B cell (primary cell): ENCODE measurements around the gene TMEM53. TPM values are rescaled to one million over a fixed set of nuclear protein-coding genes. Genes with fewer than 3 reads are reported as not detected.

ENCODE experiments used
- ATAC-seq: fragments of 200-7000 bp; cut with Tn5 transposase; one replicate; pipeline ENCODE4 v1.10.0; 2021; ENCODE audit warnings: low read depth, mild to moderate bottlenecking, moderate number of reproducible peaks, moderate library complexity
- CTCF ChIA-PET: fragments of 350-600 bp; sonication (Branson Sonifier 250); formaldehyde crosslinking; loops from one replicate; lab custom pipeline; 2021; ENCODE audit warnings: antibody characterized with exemption, inconsistent platforms; lab: Charles Lee
- POLR2A ChIA-PET: fragments of 350-600 bp; sonication (Branson Sonifier 250); formaldehyde crosslinking; loops from one replicate; lab custom pipeline; 2021; ENCODE audit warnings: antibody characterized with exemption; lab: Charles Lee
- DNase-seq: peaks from one replicate; pipeline ENCODE4 v3.0.0; 2013
- H2AFZ ChIP-seq: 2 replicates; pipeline ENCODE4 v1.6.1; 2012; ENCODE audit warnings: mild to moderate bottlenecking, low read depth, low read length; ENCODE audit not compliant: insufficient read depth, poor library complexity, severe bottlenecking
- H3K27ac ChIP-seq, 2 donors: 1 replicate in 1 of 2; 2 replicates in 1 of 2; pipeline ENCODE4 v1.5.1; 2012 to 2013; ENCODE audit warnings: low read length in 2 of 2, mild to moderate bottlenecking in 2 of 2, moderate library complexity in 1 of 2
- H3K27me3 ChIP-seq, 4 experiments: fragments of 200-600 bp in 1 of 4; sonication (generic) in 1 of 4; replicated peaks in 1 of 4; 1 replicate in 2 of 4; 2 replicates in 2 of 4; pipeline versions ENCODE4 v1.6.1 to v1.7.0; 2013 to 2016; ENCODE audit warnings: low read length in 3 of 4, mild to moderate bottlenecking in 2 of 4, mixed read lengths in 1 of 4, moderate library complexity in 1 of 4; ENCODE audit not compliant: insufficient read depth in 4 of 4, control insufficient read depth in 3 of 4; ENCODE audit errors: control extremely low read depth in 1 of 4
- H3K36me3 ChIP-seq, 2 experiments: replicated peaks in 1 of 2; 1 replicate in 1 of 2; 2 replicates in 1 of 2; pipeline versions ENCODE4 v1.6.1 to v1.7.1; 2013; ENCODE audit warnings: low read length in 1 of 2; ENCODE audit not compliant: insufficient read depth in 2 of 2, control insufficient read depth in 1 of 2; ENCODE audit errors: control extremely low read depth in 1 of 2, extremely low read depth in 1 of 2
- H3K4me1 ChIP-seq, 2 donors: fragments of 200-600 bp in 1 of 2; sonication (generic) in 1 of 2; 1 replicate in 1 of 2; 2 replicates in 1 of 2; pipeline versions ENCODE4 v1.5.1 to v1.6.1; 2013 to 2017; ENCODE audit warnings: low read length in 2 of 2; ENCODE audit not compliant: control insufficient read depth in 2 of 2, insufficient read depth in 2 of 2
- H3K4me2 ChIP-seq: replicated peaks from 2 replicates; pipeline ENCODE3; 2012; ENCODE audit warnings: mild to moderate bottlenecking, low read depth, low read length; ENCODE audit not compliant: poor library complexity, severe bottlenecking
- H3K4me3 ChIP-seq, 5 experiments: fragments of 200-600 bp in 1 of 5; sonication (generic) in 1 of 5; 1 replicate in 3 of 5; 2 replicates in 2 of 5; pipeline versions ENCODE4 v1.5.1 to v1.7.0; 2011 to 2016; ENCODE audit warnings: low read length in 4 of 5, mild to moderate bottlenecking in 4 of 5, low read depth in 2 of 5, control low read depth in 1 of 5, moderate library complexity in 1 of 5; ENCODE audit not compliant: insufficient read depth in 1 of 5; ENCODE audit errors: control extremely low read depth in 1 of 5, extremely low read depth in 1 of 5
- H3K79me2 ChIP-seq: fragments of 200-600 bp; sonication (generic); one replicate; pipeline ENCODE4 v1.6.0; 2016; ENCODE audit warnings: low read length; ENCODE audit not compliant: control insufficient read depth, insufficient read depth
- H3K9ac ChIP-seq: fragments of 200-600 bp; sonication (generic); 2 replicates; pipeline ENCODE4 v1.6.1; 2017; ENCODE audit warnings: mild to moderate bottlenecking, low read length, moderate library complexity
- H3K9me3 ChIP-seq, 3 donors: one replicate each; pipeline versions ENCODE4 v1.6.1 to v1.7.1; 2013; ENCODE audit warnings: low read length in 2 of 3; ENCODE audit not compliant: control insufficient read depth in 2 of 3, insufficient read depth in 1 of 3; ENCODE audit errors: control extremely low read depth in 1 of 3
- H4K20me1 ChIP-seq: 2 replicates; pipeline ENCODE4 v1.6.0; 2012; ENCODE audit warnings: mild to moderate bottlenecking, low read length; ENCODE audit not compliant: insufficient read depth, control insufficient read depth, poor library complexity, severe bottlenecking
- H3K27ac Mint-ChIP-seq: one replicate; pipeline ENCODE4 v1.8.0; 2021; ENCODE audit warnings: mixed read lengths
- H3K27me3 Mint-ChIP-seq: one replicate; pipeline ENCODE4 v1.8.0; 2021; ENCODE audit warnings: mixed read lengths
- H3K4me1 Mint-ChIP-seq: one replicate; pipeline ENCODE4 v1.8.0; 2021; ENCODE audit warnings: mixed read lengths
- H3K4me3 Mint-ChIP-seq: one replicate; pipeline ENCODE4 v1.8.0; 2021; ENCODE audit warnings: mixed read lengths
- H3K9me3 Mint-ChIP-seq: one replicate; pipeline ENCODE4 v1.8.0; 2022; ENCODE audit warnings: mixed read lengths; ENCODE audit not compliant: insufficient read depth
- EZH2 ChIP-seq: IDR thresholded peaks from 2 replicates; pipeline ENCODE4 v1.6.1; 2012; ENCODE audit warnings: borderline replicate concordance, low read depth, mild to moderate bottlenecking, moderate library complexity, low read length; ENCODE audit not compliant: insufficient read depth, poor library complexity, severe bottlenecking
- WGBS: methylation state at CpG from one replicate; pipeline ENCODE4 v1.1.5; 2013; ENCODE audit warnings: missing lambda C conversion rate; ENCODE audit not compliant: insufficient coverage; 5-methylcytosine and 5-hydroxymethylcytosine counted together
- intact Hi-C: fragments of 100-400 bp; cut with micrococcal nuclease; formaldehyde crosslinking; loops from one replicate; pipeline ENCODE4 v1.10.0; 2022
- polyA plus RNA-seq: library from polyadenylated mRNA; depleted of rRNA; stranded (reverse); fragments of >200 nt; gene quantifications from 2 replicates; pipeline ENCODE4 v1.2.3, GENCODE V29; 2012
- total RNA-seq, 2 donors: library from RNA; stranded (reverse); fragments of 120-200 nt in 1 of 2; gene quantifications; 1 replicate in 1 of 2; 2 replicates in 1 of 2; pipeline versions ENCODE4 v1.2.3 to v1.2.4, GENCODE V29; 2013 to 2022
- TF ChIP-seq, protein P1 (sequence below): fragments of 200-600 bp; IDR thresholded peaks from one replicate; pipeline ENCODE4 v1.8.0; 2022; ENCODE audit warnings: antibody characterized with exemption, mild to moderate bottlenecking

The TMEM53 gene
- total and polyA plus RNA-seq, 2 donors (not counting 1 experiment from before 2014, with no cell fraction given): 6.5 to 6.8 TPM

DNA sequence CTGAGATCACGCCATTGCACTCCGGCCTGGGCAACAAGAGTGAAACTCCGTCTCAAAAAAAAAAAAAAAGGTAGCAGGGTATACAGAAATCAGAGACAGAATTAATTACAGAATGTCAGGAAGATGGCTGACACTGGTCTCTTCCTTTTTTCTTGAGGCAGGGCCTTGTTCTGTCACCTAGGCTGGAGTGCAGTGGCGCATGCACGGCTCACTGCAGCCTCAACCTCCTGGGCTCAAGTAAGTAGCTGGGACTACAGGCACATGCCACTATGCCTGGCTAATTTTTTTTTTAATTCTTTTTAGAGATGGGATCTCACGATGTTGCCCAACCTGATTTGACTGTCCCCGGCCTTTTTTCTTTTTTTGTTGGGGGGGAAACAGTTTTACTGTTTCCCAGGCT is 40.3 kb upstream of the TMEM53 start:
- WGBS: 64% methylated on average over 6 of the region's 7 CpGs
- Histone ChIP-seq H3K9me3 (no peaks in the 10 kb centered on the region), H3K4me2 (peak overlapping the region; percentile 57), H3K4me3 (no peak overlapping the region), H3K79me2 (no peaks in the 10 kb centered on the region), H2AFZ (peak overlapping the region; percentile 30), H3K9ac (no peak overlapping the region), H3K36me3 (no peaks in the 10 kb centered on the region), H4K20me1 (no peaks in the 10 kb centered on the region), H3K27me3 (no peaks in the 10 kb centered on the region), H3K27ac (peak overlapping the region in 1 of 2 donors; percentile 56), H3K4me1 (peaks cover 50 to 53% of the 10 kb centered on the region in 2 donors)
- intact Hi-C loops: loop anchor here (2.0 kb wide), 1 partner anchor 72 kb away; no protein-coding TSS in a partner anchor
- H3K27ac Mint-ChIP-seq: peak overlapping the region; percentile 86
- POLR2A ChIA-PET: interaction anchor here (0.7 to 4.7 kb wide), 7 partner anchors 7 to 188 kb away, joined by 3 to 34 read pairs (median 4); partner anchors contain the start of genes PLK3 and RNU5D-1
- peaks cover 61% of the 10 kb centered on the region for H3K4me1 Mint-ChIP-seq
- CTCF ChIA-PET: interaction anchor here (0.6 to 14.7 kb wide), 13 partner anchors 8 to 878 kb away, joined by 3 to 196 read pairs (median 4); partner anchors contain the start of genes ARMH1 and RNU5D-1
- ATAC-seq: peak; percentile 52
- H3K4me3 Mint-ChIP-seq: peak overlapping the region; percentile 64
- no peak for DNase-seq
- TF ChIP-seq EZH2: no peak
- TF ChIP-seq, protein P1, sequence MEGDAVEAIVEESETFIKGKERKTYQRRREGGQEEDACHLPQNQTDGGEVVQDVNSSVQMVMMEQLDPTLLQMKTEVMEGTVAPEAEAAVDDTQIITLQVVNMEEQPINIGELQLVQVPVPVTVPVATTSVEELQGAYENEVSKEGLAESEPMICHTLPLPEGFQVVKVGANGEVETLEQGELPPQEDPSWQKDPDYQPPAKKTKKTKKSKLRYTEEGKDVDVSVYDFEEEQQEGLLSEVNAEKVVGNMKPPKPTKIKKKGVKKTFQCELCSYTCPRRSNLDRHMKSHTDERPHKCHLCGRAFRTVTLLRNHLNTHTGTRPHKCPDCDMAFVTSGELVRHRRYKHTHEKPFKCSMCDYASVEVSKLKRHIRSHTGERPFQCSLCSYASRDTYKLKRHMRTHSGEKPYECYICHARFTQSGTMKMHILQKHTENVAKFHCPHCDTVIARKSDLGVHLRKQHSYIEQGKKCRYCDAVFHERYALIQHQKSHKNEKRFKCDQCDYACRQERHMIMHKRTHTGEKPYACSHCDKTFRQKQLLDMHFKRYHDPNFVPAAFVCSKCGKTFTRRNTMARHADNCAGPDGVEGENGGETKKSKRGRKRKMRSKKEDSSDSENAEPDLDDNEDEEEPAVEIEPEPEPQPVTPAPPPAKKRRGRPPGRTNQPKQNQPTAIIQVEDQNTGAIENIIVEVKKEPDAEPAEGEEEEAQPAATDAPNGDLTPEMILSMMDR: no peak
- no peaks in the 10 kb centered on the region for H3K27me3 Mint-ChIP-seq
- H3K9me3 Mint-ChIP-seq: no peaks in the 10 kb centered on the region

DNA sequence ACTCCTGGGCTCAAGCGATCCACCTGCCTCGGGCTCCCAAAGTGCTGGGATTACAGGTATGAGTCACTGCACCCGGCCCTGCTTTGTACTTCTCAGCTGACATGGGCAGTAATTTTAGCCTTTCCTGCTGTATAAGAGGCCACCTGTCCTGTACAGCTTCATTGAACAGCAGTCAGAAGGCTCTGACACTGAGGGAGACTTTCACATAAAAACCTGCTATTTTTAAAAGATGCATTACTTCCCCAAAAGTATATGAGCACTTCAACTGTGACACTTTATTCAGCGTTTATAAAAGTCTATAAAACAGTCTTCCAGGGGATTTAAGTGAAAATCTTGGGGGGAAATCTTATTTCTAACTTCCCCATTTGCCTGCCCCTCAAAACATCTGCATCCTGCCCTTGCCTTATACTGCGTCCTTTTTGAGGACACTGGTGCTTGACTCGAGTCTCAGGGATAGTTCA is 39.1 kb upstream of the TMEM53 start:
- Histone ChIP-seq H3K9ac (peak overlapping the region; percentile 48), H3K36me3 (no peaks in the 10 kb centered on the region), H3K27me3 (no peaks in the 10 kb centered on the region), H3K4me1 (peaks cover 52 to 57% of the 10 kb centered on the region in 2 donors), H3K27ac (peak overlapping the region; percentile 83 to 84), H4K20me1 (no peaks in the 10 kb centered on the region), H2AFZ (peak overlapping the region; percentile 25), H3K4me2 (peak overlapping the region; percentile 73), H3K9me3 (no peaks in the 10 kb centered on the region), H3K4me3 (peak overlapping the region in 4 of 5 experiments; percentile 9 to 57 (median 31)), H3K79me2 (peaks cover 5% of the 10 kb centered on the region)
- intact Hi-C loops: loop anchor here (1.0 kb wide), 2 partner anchors 8 to 870 kb away; no protein-coding TSS in a partner anchor
- H3K27me3 Mint-ChIP-seq: no peaks in the 10 kb centered on the region
- ChIA-PET CTCF (interaction anchor here (0.6 to 14.7 kb wide), 15 partner anchors 8 to 779 kb away, joined by 3 to 196 read pairs (median 4); partner anchors contain the start of genes ARMH1, RNU5D-1 and TMEM53), POLR2A (interaction anchor here (0.7 to 4.7 kb wide), 11 partner anchors 9 to 682 kb away, joined by 3 to 34 read pairs (median 6); partner anchors contain the start of genes ARMH1, BEST4, BTBD19 and PLK3)
- H3K27ac Mint-ChIP-seq: peak overlapping the region; percentile 86
- no peaks in the 10 kb centered on the region for H3K9me3 Mint-ChIP-seq
- H3K4me1 Mint-ChIP-seq: peaks cover 60% of the 10 kb centered on the region
- peak overlapping the region; percentile 73 for H3K4me3 Mint-ChIP-seq
- DNase-seq: peak; percentile 67
- peak; percentile 50 for ATAC-seq
- 4% methylated on average over 3 of the region's 6 CpGs for WGBS
- TF ChIP-seq EZH2: no peak
- TF ChIP-seq, protein P1: no peak
